PC-9 (cell line): ENCODE data around the gene DAPK2.

Source experiments
- CTCF ChIP-seq: fragments of 200-600 bp; sonication (generic); conservative IDR thresholded peaks from 2 replicates; pipeline ENCODE4 v1.6.1; 2017; ENCODE audit warnings: mixed run types, antibody characterized with exemption, mild to moderate bottlenecking, moderate library complexity
- EZH2 ChIP-seq: fragments of 200-600 bp; sonication (generic); IDR thresholded peaks from 2 replicates; pipeline ENCODE4 v1.8.0; 2017; ENCODE audit warnings: antibody characterized with exemption, low read depth

GRCh38 chr15:63941698-63942465 lies 104.4 kb downstream of the DAPK2 start:
- TF ChIP-seq CTCF (no peak), EZH2 (no peak)
